Effector CD8-positive, alpha-beta T cell (primary cell): ENCODE measurements around the gene PDK2.

ENCODE experiments used
- DNase-seq: peaks from one replicate; lab custom pipeline; 2025; lab: John Stamatoyannopoulos, UW

Gene PDK2

GRCh38 chr17:50135316-50136095 lies 40.4 kb downstream of the PDK2 start:
- DNase-seq = no peak

DNA sequence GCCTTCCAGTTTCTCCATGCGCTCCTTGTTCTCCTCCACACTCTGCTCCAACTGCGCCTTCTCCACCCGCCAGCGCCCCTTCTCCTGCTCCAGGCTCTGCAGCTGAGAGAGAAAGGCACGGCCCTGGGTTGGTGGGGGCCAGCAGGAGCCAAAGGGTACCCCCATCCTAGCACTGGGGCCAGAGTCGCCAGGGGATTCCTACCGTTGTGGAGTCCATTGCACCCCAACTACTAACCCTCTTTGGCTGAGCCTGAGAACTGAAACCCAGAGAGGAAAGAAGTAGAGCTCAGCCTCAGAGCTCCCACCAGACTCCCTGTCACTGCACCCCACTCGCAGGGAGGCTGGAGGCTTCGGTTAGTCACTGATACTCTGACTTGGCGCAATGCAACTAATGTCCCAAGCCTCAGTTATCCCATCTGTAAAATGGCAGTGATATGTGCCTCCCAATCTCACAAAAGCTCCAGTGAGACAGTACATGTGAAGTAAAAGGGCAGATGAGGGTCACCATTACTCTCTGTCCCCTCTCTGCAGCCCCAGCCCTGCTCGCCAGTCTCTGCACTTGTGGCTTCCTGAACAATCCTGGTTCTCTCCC lies 41.0 kb downstream of the PDK2 start:
- DNase-seq = no peak

GRCh38 chr17:50137042-50137441 lies 41.9 kb downstream of the PDK2 start:
- no peak for DNase-seq

DNA sequence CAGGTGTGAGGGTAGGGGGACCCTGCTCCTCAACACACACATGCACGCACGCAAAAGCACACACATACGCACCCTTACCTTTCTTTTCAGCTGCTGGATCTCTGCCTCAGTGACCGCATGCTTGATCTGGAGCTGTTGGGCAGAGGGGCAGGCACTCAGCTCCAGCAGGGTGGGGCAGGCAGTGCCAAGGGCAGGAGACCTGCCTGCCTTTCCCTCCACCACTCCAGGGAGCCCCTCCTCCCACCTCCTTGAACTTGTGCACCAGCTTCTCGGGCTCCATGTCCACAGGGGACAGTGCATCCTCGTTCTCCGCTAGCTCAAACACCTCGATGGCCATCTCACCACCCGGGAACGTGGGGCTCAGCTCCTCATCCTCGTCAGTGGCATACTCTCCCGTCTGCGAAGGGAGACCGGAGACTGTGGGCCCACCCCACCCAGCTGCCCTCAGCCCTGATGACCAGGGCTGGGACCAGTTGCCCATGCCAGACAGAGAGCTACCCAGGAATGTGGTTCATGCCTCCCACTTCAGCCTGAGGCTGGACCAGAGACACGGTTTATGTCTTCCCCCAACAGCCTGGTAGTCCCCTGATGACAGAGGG lies 44.1 kb downstream of the PDK2 start:
- DNase-seq = no peak

- DNase-seq = peak; percentile 71
Observed at GRCh38 chr17:50139950-50140885, 45.1 kb downstream of the PDK2 start.

DNA sequence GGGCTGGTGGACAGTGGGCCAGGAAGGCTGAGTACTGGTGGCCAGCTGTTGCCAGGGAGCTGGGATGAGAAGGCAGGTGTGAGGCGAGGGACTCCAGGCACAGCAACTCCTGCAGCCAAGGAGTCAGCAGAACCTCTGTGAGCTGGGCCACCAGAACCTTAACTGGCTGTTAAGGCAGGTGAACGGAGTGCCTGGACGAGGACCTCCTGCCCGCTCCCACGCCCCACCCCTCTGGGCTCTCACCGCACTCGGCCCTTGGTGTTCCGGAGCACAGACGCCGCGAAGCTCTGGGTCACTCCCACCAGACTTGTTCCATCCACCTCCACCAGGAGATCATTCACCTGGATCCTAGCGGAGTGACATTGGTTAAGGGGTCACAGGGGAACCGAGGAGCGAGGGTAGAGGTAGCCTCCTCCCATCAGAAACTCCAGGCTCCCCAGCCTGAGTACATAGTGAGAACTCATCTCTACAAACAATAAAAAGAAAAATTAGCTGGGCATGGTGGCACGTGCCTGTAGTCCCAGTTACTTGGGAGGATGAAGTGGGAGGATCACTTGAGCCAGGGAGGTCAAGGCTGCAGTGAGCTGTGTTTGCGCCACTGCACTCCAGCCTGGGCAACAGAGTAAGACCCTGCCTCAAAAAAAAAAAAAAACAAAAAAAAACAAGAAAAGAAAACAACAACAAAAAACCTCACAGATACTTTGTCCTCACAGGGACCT lies 46.0 kb downstream of the PDK2 start:
- no peak for DNase-seq

DNA sequence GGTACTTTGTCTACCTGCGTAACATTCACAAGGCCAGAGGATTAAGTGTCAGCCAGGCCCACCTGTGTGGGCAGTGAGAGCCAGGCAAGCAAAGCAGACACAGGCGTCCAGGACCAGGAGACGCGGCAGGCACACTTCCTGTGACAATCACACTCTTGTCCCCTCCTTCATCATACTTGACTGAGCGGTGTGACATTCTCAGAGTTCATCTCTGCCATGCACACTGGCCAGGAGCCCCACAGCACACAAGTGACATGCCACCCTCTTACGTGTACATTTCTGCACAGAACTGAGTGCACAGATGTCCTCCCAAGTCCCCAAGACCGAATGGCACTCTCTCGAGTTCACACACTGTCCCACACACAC lies 46.6 kb downstream of the PDK2 start:
- no peak for DNase-seq

DNA sequence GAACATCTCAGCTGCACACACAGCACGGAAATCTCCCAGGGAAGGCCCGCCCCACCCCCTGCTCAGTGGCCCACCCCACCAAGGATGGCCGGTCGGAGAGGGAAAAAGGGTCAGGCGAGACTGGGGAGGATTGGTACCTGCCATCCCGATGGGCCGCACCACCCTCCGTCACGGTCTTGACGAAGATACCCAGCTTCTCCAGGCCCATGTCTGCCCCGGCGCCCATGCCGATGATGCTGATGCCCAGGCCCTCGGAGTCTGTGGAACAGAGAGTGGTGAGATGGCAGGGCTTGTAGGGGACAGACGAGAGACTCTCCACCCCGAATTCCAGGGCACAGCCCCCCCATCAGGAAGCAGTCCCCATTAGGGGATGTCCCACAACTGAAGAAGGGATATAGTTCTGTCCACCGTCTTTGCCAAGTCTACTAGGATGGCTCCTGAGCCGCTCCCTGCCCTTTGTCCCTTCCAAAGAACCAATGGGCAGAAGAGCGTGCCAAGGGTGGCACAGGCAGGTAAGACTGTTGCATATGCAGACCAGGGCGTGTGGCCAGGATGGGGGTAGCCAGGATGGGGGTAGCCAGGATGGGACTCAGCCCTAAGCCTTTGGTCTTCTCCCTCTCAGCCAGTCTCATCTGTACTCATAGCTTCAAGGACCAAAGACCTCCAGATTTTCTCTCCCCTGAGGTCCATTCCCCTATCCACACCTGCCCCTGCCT lies 48.5 kb downstream of the PDK2 start:
- DNase-seq = no peak

GRCh38 chr17:50144355-50144754 lies 49.2 kb downstream of the PDK2 start:
- no peak for DNase-seq

- DNase-seq = no peak
Observed at GRCh38 chr17:50144845-50145531, 49.8 kb downstream of the PDK2 start.

DNA sequence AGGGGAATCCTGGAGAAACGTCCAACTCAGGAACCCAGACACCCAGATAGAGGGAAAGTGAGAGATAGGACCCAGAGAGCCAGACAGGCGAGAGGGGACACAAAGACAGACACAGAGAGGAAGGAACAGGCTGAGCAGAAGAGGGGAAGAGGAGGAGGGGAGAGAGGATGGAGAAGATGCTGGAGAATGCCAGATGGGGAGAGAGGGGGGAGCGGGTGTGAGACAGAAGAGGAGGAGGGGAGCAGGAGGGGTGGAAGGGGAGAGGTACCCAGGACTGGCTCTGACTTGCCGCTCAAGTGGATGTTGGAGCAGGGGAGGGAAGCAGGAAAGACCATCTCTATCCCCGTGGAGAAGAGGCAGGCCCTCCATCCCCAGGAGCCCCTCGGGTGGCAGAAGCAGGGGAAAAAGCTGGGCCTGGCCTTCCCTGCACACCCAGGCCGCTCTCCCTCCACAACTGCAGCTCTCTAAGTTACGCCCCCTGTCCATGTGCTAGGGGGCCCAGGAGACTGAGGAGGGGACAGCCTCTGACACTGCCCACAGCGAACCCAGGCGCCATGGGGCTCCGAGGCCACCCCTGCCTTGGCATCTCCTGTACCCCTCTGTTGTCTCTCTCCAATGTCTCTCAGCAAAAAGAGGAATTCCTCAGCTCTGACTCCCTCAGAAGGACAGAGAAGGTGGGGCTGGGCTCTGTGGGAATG lies 50.5 kb downstream of the PDK2 start:
- DNase-seq = no peak

- DNase-seq = no peak
Observed at GRCh38 chr17:50146230-50146926, 51.2 kb downstream of the PDK2 start.

DNA sequence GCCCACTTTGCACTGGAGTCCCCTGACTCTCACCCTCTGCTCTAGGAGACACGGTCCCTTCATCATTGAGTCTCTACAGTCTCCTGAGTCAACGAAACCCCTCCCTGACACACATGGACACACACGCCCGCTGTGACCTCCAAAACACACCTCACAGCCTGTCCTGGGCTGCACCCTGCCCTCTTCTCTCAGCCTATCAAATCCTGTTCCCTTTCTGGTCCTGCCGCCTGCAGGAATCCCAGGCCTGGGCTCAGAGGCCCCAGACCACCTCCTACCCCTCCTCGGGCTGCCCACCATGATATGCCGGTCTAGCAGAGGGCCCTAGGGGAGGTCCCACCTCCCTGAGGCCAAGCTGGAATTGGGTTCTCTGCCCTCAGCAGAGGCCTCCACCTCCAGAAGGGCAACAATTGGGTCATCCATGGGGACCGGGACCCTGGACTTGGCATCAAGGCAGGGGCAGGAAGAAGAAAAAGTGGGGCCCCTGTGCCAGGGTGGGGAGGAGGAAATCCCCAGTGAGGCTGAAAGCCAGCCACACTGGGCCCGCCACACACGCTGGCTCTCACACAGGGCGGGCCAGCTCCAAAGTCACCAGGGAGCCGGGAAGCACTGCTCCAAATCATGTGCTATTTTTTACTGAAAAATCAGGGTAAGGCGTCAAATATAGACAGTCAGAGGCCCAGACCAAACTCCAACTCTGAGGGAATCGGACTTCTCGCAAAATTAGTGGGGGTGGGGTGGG lies 51.9 kb downstream of the PDK2 start:
- DNase-seq = no peak

DNA sequence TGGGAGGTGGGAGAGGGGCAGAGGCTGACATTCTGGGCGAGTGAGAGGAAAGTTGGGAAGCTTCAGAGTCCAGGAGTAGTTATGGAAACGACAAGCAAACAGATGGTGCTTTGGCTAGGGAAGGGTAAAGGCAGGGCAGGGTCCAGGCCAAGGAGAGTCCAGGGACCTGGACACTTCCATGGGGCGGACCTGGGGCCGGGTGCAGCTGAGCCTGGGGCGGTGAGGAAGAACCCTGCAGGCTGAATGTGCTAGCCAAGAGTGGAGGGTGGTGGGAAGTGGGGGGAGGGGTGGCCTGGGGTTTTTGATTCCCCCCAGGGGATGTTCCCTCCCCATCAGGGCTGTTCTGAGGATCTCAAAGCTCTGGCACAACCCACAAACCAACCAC lies 52.7 kb downstream of the PDK2 start:
- no peak for DNase-seq

DNA sequence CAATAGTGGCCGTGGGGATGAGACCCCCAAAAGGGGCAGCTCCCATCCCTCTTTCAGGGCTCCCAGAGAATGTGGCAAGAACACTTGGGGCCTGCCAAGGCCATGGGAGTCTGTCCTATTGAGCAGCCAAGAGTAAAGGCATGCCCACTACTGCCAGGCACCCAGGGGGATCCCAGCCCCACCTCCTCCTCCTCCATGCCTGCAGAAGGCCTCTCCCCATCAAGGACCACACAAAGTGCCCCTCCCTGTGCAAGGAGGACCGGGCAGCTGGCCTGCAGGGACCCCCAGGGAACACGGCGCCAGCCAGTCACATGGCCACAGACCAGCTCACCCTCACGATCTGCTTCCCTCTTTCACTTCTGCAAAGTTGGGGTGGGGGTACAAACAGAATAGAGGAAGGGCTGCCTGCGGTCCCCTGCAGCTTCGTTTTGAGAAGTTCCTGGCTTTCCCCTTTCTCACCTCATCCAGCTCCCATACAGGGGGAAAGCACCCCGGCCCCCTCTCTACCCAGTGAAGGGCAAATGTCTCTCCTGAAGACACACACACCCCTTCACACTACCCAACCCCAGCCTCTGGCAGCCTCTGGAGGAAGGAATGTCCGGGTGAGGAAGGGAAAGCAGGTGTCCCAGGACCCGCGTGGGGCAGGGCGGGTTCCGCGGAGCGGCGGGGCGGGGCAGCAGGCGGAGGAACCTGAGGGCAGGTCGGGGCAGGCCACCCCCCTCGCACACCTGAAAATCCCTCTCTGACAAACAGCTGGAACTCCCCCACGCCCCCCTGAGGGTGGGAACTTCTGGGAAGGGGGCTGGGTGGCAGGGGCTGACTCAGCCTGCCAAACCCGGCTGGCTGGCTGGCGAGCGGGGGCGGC lies 53.3 kb downstream of the PDK2 start:
- peak; percentile 69 for DNase-seq

- no peak for DNase-seq
Observed at GRCh38 chr17:50149091-50149416, 53.9 kb downstream of the PDK2 start.
